A549 (cell line): Measurements from ENCODE around the gene SPTB.

Experiments used
- E2F6 ChIP-seq: IDR thresholded peaks from 2 replicates; pipeline ENCODE4 v1.6.1; 2012; ENCODE audit warnings: low read depth, borderline replicate concordance
- EP300 ChIP-seq, 2 experiments: fragments of >200 bp; sonication (Bioruptor Twin); formaldehyde crosslinking; IDR thresholded peaks; 2 replicates in 1 of 2; 3 replicates in 1 of 2; pipeline ENCODE4 v1.6.1; 2016 to 2017
- ESRRA ChIP-seq: fragments of 150-350 bp; IDR thresholded peaks from 2 replicates; pipeline ENCODE4 v1.6.1; 2014; ENCODE audit warnings: mild to moderate bottlenecking, low read length, borderline replicate concordance
- MAZ ChIP-seq: fragments of 150-350 bp; IDR thresholded peaks from 2 replicates; pipeline ENCODE4 v1.6.1; 2014; ENCODE audit warnings: antibody characterized with exemption, low read depth, low read length, borderline replicate concordance
- NR3C1 ChIP-seq: fragments of >200 bp; sonication (Bioruptor Twin); formaldehyde crosslinking; IDR thresholded peaks from 3 replicates; pipeline ENCODE4 v1.6.1; 2017
- PHF8 ChIP-seq: fragments of 200-600 bp; sonication (generic); IDR thresholded peaks from 2 replicates; pipeline ENCODE4 v1.6.1; 2016; ENCODE audit warnings: low read depth, mild to moderate bottlenecking, antibody characterized with exemption, moderate library complexity, borderline replicate concordance
- POLR2A ChIP-seq: IDR thresholded peaks from 2 replicates; pipeline ENCODE4 v1.6.1; 2012; ENCODE audit warnings: mild to moderate bottlenecking, low read length
- RAD21 ChIP-seq, 2 experiments: fragments of >200 bp in 1 of 2; sonication (Bioruptor Twin) in 1 of 2; formaldehyde crosslinking in 1 of 2; IDR thresholded peaks in 1 of 2; conservative IDR thresholded peaks in 1 of 2; 2 replicates in 1 of 2; 3 replicates in 1 of 2; pipeline ENCODE4 v1.6.1; 2012 to 2018; ENCODE audit warnings: inconsistent platforms in 1 of 2
- TF ChIP-seq, protein P1 (sequence below): fragments of 200-600 bp; sonication (generic); IDR thresholded peaks from 2 replicates; pipeline ENCODE4 v1.6.1; 2016; ENCODE audit warnings: antibody characterized with exemption, mild to moderate bottlenecking, moderate library complexity
- TF ChIP-seq, protein P2 (sequence below): fragments of 150-350 bp; IDR thresholded peaks from 2 replicates; pipeline ENCODE4 v1.6.1; 2014; ENCODE audit warnings: low read depth, mild to moderate bottlenecking, low read length
- TF ChIP-seq, protein P3 (sequence below): fragments of >200 bp; sonication (Bioruptor Twin); formaldehyde crosslinking; IDR thresholded peaks from 3 replicates; pipeline ENCODE4 v1.5.1; 2016
- TF ChIP-seq, protein P4 (sequence below): IDR thresholded peaks from 2 replicates; pipeline ENCODE4 v1.6.1; 2012

DNA sequence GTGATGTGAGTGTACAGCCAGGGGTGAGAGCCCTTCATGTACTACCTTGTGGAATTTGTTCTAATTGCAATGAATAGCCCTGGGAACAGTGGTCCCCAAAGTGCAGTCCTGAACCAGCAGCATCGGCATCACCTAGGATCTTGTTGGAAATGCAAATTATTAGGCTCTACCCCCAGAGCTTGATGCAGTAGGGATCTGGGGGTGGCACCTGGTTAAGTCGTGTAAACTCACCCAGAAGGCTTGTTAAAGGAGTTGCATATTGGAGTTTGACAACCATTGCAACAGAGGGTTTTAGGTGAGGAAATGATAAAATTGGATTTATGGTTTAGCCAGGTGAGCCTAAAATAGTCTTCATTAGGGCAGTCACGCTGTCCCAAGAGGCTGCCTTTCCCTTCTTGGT, 102.2 kb downstream of the SPTB start:
- TF ChIP-seq POLR2A (no peak), E2F6 (no peak), EP300 (IDR thresholded peaks at IDR 0.05) (no peak), NR3C1 (no peak), RAD21 (conservative IDR thresholded peaks at IDR 0.05 in 1 of 2, IDR thresholded peaks at IDR 0.05 in 1 of 2) (no peak), PHF8 (no peak), MAZ (no peak), ESRRA (no peak)
- TF ChIP-seq, protein P1, sequence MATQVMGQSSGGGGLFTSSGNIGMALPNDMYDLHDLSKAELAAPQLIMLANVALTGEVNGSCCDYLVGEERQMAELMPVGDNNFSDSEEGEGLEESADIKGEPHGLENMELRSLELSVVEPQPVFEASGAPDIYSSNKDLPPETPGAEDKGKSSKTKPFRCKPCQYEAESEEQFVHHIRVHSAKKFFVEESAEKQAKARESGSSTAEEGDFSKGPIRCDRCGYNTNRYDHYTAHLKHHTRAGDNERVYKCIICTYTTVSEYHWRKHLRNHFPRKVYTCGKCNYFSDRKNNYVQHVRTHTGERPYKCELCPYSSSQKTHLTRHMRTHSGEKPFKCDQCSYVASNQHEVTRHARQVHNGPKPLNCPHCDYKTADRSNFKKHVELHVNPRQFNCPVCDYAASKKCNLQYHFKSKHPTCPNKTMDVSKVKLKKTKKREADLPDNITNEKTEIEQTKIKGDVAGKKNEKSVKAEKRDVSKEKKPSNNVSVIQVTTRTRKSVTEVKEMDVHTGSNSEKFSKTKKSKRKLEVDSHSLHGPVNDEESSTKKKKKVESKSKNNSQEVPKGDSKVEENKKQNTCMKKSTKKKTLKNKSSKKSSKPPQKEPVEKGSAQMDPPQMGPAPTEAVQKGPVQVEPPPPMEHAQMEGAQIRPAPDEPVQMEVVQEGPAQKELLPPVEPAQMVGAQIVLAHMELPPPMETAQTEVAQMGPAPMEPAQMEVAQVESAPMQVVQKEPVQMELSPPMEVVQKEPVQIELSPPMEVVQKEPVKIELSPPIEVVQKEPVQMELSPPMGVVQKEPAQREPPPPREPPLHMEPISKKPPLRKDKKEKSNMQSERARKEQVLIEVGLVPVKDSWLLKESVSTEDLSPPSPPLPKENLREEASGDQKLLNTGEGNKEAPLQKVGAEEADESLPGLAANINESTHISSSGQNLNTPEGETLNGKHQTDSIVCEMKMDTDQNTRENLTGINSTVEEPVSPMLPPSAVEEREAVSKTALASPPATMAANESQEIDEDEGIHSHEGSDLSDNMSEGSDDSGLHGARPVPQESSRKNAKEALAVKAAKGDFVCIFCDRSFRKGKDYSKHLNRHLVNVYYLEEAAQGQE = no peak
- TF ChIP-seq, protein P2, sequence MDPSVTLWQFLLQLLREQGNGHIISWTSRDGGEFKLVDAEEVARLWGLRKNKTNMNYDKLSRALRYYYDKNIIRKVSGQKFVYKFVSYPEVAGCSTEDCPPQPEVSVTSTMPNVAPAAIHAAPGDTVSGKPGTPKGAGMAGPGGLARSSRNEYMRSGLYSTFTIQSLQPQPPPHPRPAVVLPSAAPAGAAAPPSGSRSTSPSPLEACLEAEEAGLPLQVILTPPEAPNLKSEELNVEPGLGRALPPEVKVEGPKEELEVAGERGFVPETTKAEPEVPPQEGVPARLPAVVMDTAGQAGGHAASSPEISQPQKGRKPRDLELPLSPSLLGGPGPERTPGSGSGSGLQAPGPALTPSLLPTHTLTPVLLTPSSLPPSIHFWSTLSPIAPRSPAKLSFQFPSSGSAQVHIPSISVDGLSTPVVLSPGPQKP = no peak
- TF ChIP-seq, protein P3, sequence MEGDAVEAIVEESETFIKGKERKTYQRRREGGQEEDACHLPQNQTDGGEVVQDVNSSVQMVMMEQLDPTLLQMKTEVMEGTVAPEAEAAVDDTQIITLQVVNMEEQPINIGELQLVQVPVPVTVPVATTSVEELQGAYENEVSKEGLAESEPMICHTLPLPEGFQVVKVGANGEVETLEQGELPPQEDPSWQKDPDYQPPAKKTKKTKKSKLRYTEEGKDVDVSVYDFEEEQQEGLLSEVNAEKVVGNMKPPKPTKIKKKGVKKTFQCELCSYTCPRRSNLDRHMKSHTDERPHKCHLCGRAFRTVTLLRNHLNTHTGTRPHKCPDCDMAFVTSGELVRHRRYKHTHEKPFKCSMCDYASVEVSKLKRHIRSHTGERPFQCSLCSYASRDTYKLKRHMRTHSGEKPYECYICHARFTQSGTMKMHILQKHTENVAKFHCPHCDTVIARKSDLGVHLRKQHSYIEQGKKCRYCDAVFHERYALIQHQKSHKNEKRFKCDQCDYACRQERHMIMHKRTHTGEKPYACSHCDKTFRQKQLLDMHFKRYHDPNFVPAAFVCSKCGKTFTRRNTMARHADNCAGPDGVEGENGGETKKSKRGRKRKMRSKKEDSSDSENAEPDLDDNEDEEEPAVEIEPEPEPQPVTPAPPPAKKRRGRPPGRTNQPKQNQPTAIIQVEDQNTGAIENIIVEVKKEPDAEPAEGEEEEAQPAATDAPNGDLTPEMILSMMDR = no peak
- TF ChIP-seq, protein P4, sequence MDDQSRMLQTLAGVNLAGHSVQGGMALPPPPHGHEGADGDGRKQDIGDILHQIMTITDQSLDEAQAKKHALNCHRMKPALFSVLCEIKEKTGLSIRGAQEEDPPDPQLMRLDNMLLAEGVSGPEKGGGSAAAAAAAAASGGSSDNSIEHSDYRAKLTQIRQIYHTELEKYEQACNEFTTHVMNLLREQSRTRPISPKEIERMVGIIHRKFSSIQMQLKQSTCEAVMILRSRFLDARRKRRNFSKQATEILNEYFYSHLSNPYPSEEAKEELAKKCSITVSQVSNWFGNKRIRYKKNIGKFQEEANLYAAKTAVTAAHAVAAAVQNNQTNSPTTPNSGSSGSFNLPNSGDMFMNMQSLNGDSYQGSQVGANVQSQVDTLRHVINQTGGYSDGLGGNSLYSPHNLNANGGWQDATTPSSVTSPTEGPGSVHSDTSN = no peak
